Measurements from ENCODE around the gene SCN4A. TPM values are rescaled to one million over a fixed set of nuclear protein-coding genes. Genes with fewer than 3 reads are reported as not detected.
A peak's percentile ranks its signal among the peaks of the same experiment; 100 is the strongest.
"Not testable (repeated sequence)": the region's sequence is repeated elsewhere in the genome, so short reads cannot be mapped to it uniquely, and the experiment has no call there.

The SCN4A gene
- total RNA-seq, 1 donor from 2014 or later: 0.95 TPM

- Mint-ChIP-seq H3K36me3 (ENCODE audit: low read depth, unreplicated experiment) (no peaks in the 10 kb centered on the region), H3K27ac (ENCODE audit: unreplicated experiment) (no peak overlapping the region), H3K4me1 (ENCODE audit: unreplicated experiment) (no peaks in the 10 kb centered on the region), H3K27me3 (ENCODE audit: unreplicated experiment) (peaks cover 8% of the 10 kb centered on the region), H3K4me3 (ENCODE audit: unreplicated experiment) (no peak overlapping the region), H3K9me3 (ENCODE audit: unreplicated experiment) (no peaks in the 10 kb centered on the region)
- TF ChIP-seq, protein P1, sequence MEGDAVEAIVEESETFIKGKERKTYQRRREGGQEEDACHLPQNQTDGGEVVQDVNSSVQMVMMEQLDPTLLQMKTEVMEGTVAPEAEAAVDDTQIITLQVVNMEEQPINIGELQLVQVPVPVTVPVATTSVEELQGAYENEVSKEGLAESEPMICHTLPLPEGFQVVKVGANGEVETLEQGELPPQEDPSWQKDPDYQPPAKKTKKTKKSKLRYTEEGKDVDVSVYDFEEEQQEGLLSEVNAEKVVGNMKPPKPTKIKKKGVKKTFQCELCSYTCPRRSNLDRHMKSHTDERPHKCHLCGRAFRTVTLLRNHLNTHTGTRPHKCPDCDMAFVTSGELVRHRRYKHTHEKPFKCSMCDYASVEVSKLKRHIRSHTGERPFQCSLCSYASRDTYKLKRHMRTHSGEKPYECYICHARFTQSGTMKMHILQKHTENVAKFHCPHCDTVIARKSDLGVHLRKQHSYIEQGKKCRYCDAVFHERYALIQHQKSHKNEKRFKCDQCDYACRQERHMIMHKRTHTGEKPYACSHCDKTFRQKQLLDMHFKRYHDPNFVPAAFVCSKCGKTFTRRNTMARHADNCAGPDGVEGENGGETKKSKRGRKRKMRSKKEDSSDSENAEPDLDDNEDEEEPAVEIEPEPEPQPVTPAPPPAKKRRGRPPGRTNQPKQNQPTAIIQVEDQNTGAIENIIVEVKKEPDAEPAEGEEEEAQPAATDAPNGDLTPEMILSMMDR (IDR thresholded peaks at IDR 0.05; ENCODE audit: unreplicated experiment): peak; percentile 90
- peak; percentile 60 for DNase-seq (ENCODE audit: low spot score)
These were observed 61.0 kb downstream of the SCN4A start for GRCh38 chr17:63911657-63912100.

DNA sequence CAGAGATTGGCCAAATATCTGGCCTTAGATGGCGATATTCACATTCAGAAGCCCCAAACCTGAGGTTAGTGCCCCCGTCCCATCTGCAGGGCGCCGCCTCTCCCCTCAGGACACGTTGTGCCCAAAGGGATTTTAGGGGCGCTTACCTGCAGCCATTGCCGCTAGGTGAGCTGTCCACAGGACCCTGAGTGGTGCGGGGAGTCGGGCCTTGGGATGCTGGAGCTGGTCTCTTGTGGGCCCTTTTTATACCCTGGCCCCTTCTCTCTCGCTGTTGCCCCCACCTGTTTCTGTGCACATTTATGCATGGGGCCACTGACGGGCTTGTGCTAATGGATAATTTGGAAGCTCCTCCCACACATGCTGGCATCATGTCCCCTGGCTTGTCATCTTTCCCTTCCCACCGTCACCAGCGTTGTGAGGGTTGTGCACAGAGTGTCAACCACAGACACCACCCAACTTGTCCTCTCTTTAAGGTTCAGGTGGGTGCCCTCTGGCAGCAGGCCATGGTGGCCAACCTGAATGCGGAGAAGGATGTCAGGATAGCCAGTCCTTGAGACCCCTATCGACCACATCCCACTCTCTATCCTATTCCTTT, 61.6 kb downstream of the SCN4A start, which contains the start of gene CSHL1:
Gene CSHL1 (minus strand): TSS at position 218 of the 595 bp plus-strand sequence. CDS start 62 bp downstream, at position 156.
- DNase-seq (ENCODE audit: low spot score): no peak
- peaks cover 5% of the 10 kb centered on the region for H3K27me3 Mint-ChIP-seq (ENCODE audit: unreplicated experiment)

GRCh38 chr17:63910096-63910495, 62.6 kb downstream of the SCN4A start:
- TF ChIP-seq, protein P1 (IDR thresholded peaks at IDR 0.05; ENCODE audit: unreplicated experiment): no peak
- no peaks in the 10 kb centered on the region for H3K9me3 Mint-ChIP-seq (ENCODE audit: unreplicated experiment)
- no peaks in the 10 kb centered on the region for H3K4me1 Mint-ChIP-seq (ENCODE audit: unreplicated experiment)
- H3K4me3 Mint-ChIP-seq (ENCODE audit: unreplicated experiment): no peak overlapping the region
- no peak for DNase-seq (ENCODE audit: low spot score)
- H3K36me3 Mint-ChIP-seq (ENCODE audit: low read depth, unreplicated experiment): no peaks in the 10 kb centered on the region
- H3K27me3 Mint-ChIP-seq (ENCODE audit: unreplicated experiment): peaks cover 5% of the 10 kb centered on the region
- no peak overlapping the region for H3K27ac Mint-ChIP-seq (ENCODE audit: unreplicated experiment)

More for the DNA sequence above, 61.6 kb downstream of the SCN4A start, which contains the start of gene CSHL1:
- TF ChIP-seq, protein P1 (IDR thresholded peaks at IDR 0.05; ENCODE audit: unreplicated experiment): no peak
- Mint-ChIP-seq H3K4me1 (ENCODE audit: unreplicated experiment) (no peaks in the 10 kb centered on the region), H3K4me3 (ENCODE audit: unreplicated experiment) (peak within 1 kb of the TSS; percentile 7), H3K27ac (ENCODE audit: unreplicated experiment) (no peak within 1 kb of the TSS), H3K36me3 (ENCODE audit: low read depth, unreplicated experiment) (no peaks in the 10 kb centered on the region), H3K9me3 (ENCODE audit: unreplicated experiment) (no peaks in the 10 kb centered on the region)

DNA sequence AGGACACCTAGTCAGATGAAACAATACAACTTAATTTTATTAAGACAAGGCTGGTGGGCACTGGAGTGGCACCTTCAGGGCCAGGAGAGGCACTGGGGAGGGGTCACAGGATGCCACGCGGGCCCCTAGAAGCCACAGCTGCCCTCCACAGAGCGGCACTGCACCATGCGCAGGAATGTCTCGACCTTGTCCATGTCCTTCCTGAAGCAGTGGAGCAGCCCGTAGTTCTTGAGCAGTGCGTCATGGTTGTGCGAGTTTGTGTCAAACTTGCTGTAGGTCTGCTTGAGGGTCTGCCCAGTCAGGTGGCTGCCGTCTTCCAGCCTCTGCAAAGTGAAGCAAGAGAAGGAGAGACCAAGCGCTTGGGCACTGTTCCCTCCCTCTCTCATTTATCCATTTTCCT, 63.1 kb downstream of the SCN4A start:
- H3K4me1 Mint-ChIP-seq (ENCODE audit: unreplicated experiment); DNase-seq (ENCODE audit: low spot score); H3K36me3 Mint-ChIP-seq (ENCODE audit: low read depth, unreplicated experiment); H3K27ac Mint-ChIP-seq (ENCODE audit: unreplicated experiment); H3K9me3 Mint-ChIP-seq (ENCODE audit: unreplicated experiment); H3K27me3 Mint-ChIP-seq (ENCODE audit: unreplicated experiment); H3K4me3 Mint-ChIP-seq (ENCODE audit: unreplicated experiment): not testable (repeated sequence)

DNA sequence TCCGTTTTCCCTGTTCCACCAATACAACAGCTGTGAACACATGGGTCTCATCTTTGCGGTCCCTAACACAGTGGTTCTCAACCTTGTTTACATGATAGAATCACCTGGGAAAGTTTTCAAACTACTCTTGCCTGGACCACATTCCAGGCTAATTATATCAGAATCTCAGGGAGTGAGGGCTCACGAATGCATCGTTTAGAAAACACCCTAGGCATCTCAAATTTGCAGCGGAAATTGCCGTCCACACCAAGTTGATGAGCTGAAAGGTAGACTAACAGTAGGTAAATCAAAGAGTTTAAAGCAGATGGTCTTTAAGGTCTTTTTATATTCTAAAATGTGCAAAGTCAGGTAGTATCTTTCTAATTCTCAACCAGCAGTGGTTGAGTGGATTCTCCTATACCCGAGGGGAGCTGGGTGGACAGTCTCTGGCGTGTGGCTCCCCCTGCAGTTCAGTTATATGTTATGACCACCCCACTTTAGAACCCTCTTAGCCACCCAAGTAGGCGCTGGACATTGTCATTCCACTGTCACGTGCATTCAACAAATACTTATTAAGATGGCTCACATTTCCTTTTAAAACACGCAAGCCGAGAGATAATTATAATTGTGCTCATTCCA, 65.4 kb downstream of the SCN4A start:
- H3K9me3 Mint-ChIP-seq (ENCODE audit: unreplicated experiment); H3K4me3 Mint-ChIP-seq (ENCODE audit: unreplicated experiment); H3K27me3 Mint-ChIP-seq (ENCODE audit: unreplicated experiment); H3K4me1 Mint-ChIP-seq (ENCODE audit: unreplicated experiment); H3K27ac Mint-ChIP-seq (ENCODE audit: unreplicated experiment); H3K36me3 Mint-ChIP-seq (ENCODE audit: low read depth, unreplicated experiment): not testable (repeated sequence)
- DNase-seq (ENCODE audit: low spot score): peak; percentile 49
- TF ChIP-seq, protein P1 (IDR thresholded peaks at IDR 0.05; ENCODE audit: unreplicated experiment): peak; percentile 59

DNA sequence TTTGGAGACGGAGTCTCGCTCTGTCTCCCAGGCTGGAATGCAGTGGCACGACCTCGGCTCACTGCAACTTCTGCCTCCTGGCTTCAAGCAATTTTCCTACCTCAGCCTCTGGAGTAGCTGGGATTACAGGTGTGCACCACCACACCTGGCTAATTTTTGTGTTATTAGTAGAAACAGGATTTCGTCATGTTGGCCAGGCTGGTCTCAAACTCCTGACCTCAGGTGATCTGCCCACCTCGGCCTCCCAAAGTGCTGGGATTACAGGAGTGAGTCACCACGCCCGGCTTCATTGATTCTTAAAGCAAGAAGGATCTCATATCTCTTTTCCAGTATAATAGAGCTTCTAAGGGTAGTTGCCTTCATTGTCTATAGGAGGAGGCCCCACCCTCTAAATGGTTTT, 67.9 kb downstream of the SCN4A start:
- H3K27ac Mint-ChIP-seq (ENCODE audit: unreplicated experiment); H3K27me3 Mint-ChIP-seq (ENCODE audit: unreplicated experiment); H3K4me3 Mint-ChIP-seq (ENCODE audit: unreplicated experiment); H3K9me3 Mint-ChIP-seq (ENCODE audit: unreplicated experiment); H3K36me3 Mint-ChIP-seq (ENCODE audit: low read depth, unreplicated experiment); H3K4me1 Mint-ChIP-seq (ENCODE audit: unreplicated experiment); DNase-seq (ENCODE audit: low spot score): not testable (repeated sequence)
